HG02571 (cell line): Measurements from ENCODE around the gene FSD1.
"Not testable (repeated sequence)": the region's sequence is repeated elsewhere in the genome, so short reads cannot be mapped to it uniquely, and the experiment has no call there.

Source experiments
- ATAC-seq: cut with Tn5 transposase; IDR thresholded peaks from one replicate; pipeline ENCODE4 v1.9.1; 2021; ENCODE audit warnings: mild to moderate bottlenecking, moderate library complexity; ENCODE audit not compliant: unreplicated experiment

Gene FSD1

GRCh38 chr19:4304538-4305256, at the start of gene FSD1:
Gene FSD1 (plus strand): TSS chr19:4304598. CDS start chr19:4304747, 149 bp downstream.
- no peak for ATAC-seq

- ATAC-seq, result no peak
Measured at GRCh38 chr19:4256563-4256962, 47.8 kb upstream of the FSD1 start.

- no peak for ATAC-seq
Measured at GRCh38 chr19:4257025-4257424, 47.4 kb upstream of the FSD1 start.

GRCh38 chr19:4258181-4258580, 46.2 kb upstream of the FSD1 start:
- ATAC-seq, result no peak

- ATAC-seq, result no peak
Measured at GRCh38 chr19:4260613-4261191, 43.7 kb upstream of the FSD1 start.

GRCh38 chr19:4264812-4265211, 39.6 kb upstream of the FSD1 start:
- no peak for ATAC-seq

- no peak for ATAC-seq
Measured at GRCh38 chr19:4266253-4267000, 38.0 kb upstream of the FSD1 start.

GRCh38 chr19:4267101-4267900, 37.1 kb upstream of the FSD1 start:
- no peak for ATAC-seq

- no peak for ATAC-seq
Measured at GRCh38 chr19:4267901-4268815, 36.2 kb upstream of the FSD1 start.

- ATAC-seq, result no peak
Measured at GRCh38 chr19:4268816-4269430, 35.5 kb upstream of the FSD1 start.

GRCh38 chr19:4272894-4273293, 31.5 kb upstream of the FSD1 start:
- no peak for ATAC-seq

GRCh38 chr19:4274321-4274686, 30.1 kb upstream of the FSD1 start:
- not testable (repeated sequence) for ATAC-seq

- ATAC-seq, result no peak
Measured at GRCh38 chr19:4277191-4277696, 27.2 kb upstream of the FSD1 start.

GRCh38 chr19:4278010-4278409, 26.4 kb upstream of the FSD1 start:
- ATAC-seq, result no peak

GRCh38 chr19:4278419-4279266, 25.8 kb upstream of the FSD1 start, which contains the start of gene SHD:
Gene SHD (plus strand): TSS chr19:4279266. CDS start chr19:4280064, 798 bp downstream.
- no peak for ATAC-seq

- ATAC-seq, result no peak
Measured at GRCh38 chr19:4279267-4279529, 25.2 kb upstream of the FSD1 start.

GRCh38 chr19:4279530-4280422, 24.6 kb upstream of the FSD1 start:
- ATAC-seq, result no peak
